HG02973 (cell line): ENCODE data around the gene LIF.

Source experiments
- ATAC-seq: cut with Tn5 transposase; IDR thresholded peaks from one replicate; pipeline ENCODE4 v1.9.1; 2021; ENCODE audit warnings: moderate library complexity; ENCODE audit not compliant: unreplicated experiment

The LIF gene

GRCh38 chr22:30193031-30193775 lies 53.4 kb downstream of the LIF start:
- no peak for ATAC-seq

GRCh38 chr22:30192427-30192826 lies 54.1 kb downstream of the LIF start:
- no peak for ATAC-seq

GRCh38 chr22:30191040-30191701 lies 55.4 kb downstream of the LIF start:
- ATAC-seq = no peak

GRCh38 chr22:30190574-30190973 lies 56.0 kb downstream of the LIF start:
- ATAC-seq = no peak
